IPS-18c (cell line): Measurements from ENCODE around the gene MOCOS.

Source experiments
- H3K4me3 ChIP-seq: 2 replicates; pipeline ENCODE4 v1.7.0; 2013; ENCODE audit warnings: low read depth, mild to moderate bottlenecking, low read length, moderate library complexity; ENCODE audit not compliant: insufficient read depth
- H3K9me3 ChIP-seq: one replicate; pipeline ENCODE4 v1.6.1; 2013; ENCODE audit warnings: mild to moderate bottlenecking, low read length, moderate library complexity; ENCODE audit not compliant: control insufficient read depth, insufficient read depth

The MOCOS gene

GRCh38 chr18:36305375-36305774, 118.1 kb downstream of the MOCOS start:
- Histone ChIP-seq H3K9me3 (no peaks in the 10 kb centered on the region), H3K4me3 (no peak overlapping the region)

GRCh38 chr18:36307513-36307912, 120.2 kb downstream of the MOCOS start:
- H3K4me3 ChIP-seq = no peak overlapping the region
- H3K9me3 ChIP-seq = no peaks in the 10 kb centered on the region

GRCh38 chr18:36308711-36309435, 121.6 kb downstream of the MOCOS start:
- H3K4me3 ChIP-seq = no peak overlapping the region
- H3K9me3 ChIP-seq = no peaks in the 10 kb centered on the region

- Histone ChIP-seq H3K4me3 (no peak overlapping the region), H3K9me3 (no peaks in the 10 kb centered on the region)
These were observed 122.4 kb downstream of the MOCOS start for GRCh38 chr18:36309436-36310391.

GRCh38 chr18:36311026-36311570, 123.8 kb downstream of the MOCOS start:
- no peaks in the 10 kb centered on the region for H3K9me3 ChIP-seq
- H3K4me3 ChIP-seq = no peak overlapping the region

- H3K9me3 ChIP-seq = no peaks in the 10 kb centered on the region
- no peak overlapping the region for H3K4me3 ChIP-seq
These were observed 125.6 kb downstream of the MOCOS start for GRCh38 chr18:36312806-36313395.

- Histone ChIP-seq H3K4me3 (no peak overlapping the region), H3K9me3 (no peaks in the 10 kb centered on the region)
These were observed 126.8 kb downstream of the MOCOS start for GRCh38 chr18:36314098-36314497.

- Histone ChIP-seq H3K4me3 (no peak overlapping the region), H3K9me3 (no peaks in the 10 kb centered on the region)
These were observed 127.5 kb downstream of the MOCOS start for GRCh38 chr18:36314754-36315153.

GRCh38 chr18:36315736-36316135, 128.4 kb downstream of the MOCOS start:
- Histone ChIP-seq H3K4me3 (no peak overlapping the region), H3K9me3 (no peaks in the 10 kb centered on the region)

GRCh38 chr18:36316246-36316645, 128.9 kb downstream of the MOCOS start:
- Histone ChIP-seq H3K4me3 (no peak overlapping the region), H3K9me3 (no peaks in the 10 kb centered on the region)
